Thyroid gland (tissue), 4 donors: ENCODE measurements around the gene ATP6V0B.

Experiments
- POLR2A ChIP-seq, 2 donors: fragments of 450-650 bp; IDR thresholded peaks; one replicate each; pipeline ENCODE4 v1.6.1; 2017; ENCODE audit warnings: antibody characterized with exemption in 2 of 2, mild to moderate bottlenecking in 2 of 2, moderate library complexity in 1 of 2
- TF ChIP-seq, protein P1 (sequence below), 6 experiments: fragments of 200-600 bp in 3 of 6; fragments of 450-650 bp in 3 of 6; sonication (generic) in 3 of 6; IDR thresholded peaks; one replicate each; pipeline ENCODE4 v1.5.1; 2016 to 2019; ENCODE audit warnings: antibody characterized with exemption in 6 of 6, mild to moderate bottlenecking in 2 of 6, inconsistent platforms in 1 of 6, moderate library complexity in 1 of 6

DNA sequence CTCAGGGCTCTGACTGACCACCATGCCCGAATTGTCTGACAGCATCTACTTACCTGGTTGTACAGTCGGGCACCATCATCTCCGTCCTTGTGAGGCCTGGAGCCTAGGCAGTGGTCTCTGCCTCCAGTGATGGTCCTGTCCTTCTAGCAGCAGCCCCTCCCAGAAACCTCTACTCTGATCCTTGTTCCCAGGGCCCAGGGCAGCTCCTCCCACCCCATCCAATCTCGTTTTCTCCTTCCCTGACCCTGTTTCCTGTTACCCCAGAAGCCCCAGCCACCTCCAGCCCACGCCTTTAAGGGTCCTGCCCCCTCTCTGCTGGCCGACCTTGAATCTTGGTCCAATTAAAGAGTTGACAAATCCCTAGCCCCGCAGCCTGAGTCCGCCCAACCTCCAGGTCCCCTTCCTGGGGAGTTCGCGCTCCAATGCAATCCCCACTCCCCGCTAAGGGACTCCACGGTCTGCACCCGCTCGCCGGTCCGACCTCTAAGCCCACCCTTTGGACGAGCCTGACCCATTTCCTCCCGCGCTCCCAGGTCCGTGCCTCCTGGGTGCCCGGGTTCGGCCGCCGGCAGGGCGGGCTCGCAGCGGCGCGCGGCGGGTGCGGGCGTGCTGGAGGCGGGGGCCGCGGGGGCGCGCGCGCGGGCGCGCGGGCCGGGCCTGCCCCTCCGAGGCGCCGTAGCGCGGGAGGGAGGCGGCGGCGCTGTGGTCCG is 3.9 kb downstream of the ATP6V0B start, which contains the start of gene B4GALT2:
- TF ChIP-seq, protein P1, sequence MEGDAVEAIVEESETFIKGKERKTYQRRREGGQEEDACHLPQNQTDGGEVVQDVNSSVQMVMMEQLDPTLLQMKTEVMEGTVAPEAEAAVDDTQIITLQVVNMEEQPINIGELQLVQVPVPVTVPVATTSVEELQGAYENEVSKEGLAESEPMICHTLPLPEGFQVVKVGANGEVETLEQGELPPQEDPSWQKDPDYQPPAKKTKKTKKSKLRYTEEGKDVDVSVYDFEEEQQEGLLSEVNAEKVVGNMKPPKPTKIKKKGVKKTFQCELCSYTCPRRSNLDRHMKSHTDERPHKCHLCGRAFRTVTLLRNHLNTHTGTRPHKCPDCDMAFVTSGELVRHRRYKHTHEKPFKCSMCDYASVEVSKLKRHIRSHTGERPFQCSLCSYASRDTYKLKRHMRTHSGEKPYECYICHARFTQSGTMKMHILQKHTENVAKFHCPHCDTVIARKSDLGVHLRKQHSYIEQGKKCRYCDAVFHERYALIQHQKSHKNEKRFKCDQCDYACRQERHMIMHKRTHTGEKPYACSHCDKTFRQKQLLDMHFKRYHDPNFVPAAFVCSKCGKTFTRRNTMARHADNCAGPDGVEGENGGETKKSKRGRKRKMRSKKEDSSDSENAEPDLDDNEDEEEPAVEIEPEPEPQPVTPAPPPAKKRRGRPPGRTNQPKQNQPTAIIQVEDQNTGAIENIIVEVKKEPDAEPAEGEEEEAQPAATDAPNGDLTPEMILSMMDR (IDR thresholded peaks at IDR 0.05): no peak
- no peak for TF ChIP-seq POLR2A (IDR thresholded peaks at IDR 0.05)
